HepG2 (cell line): ENCODE results near the gene NFIL3. TPM values are rescaled to one million over a fixed set of nuclear protein-coding genes. Genes with fewer than 3 reads are reported as not detected.

Experiments
- ATF7 ChIP-seq, 2 experiments: fragments of 450-650 bp in 1 of 2; sonication (generic) in 1 of 2; formaldehyde crosslinking in 1 of 2; IDR thresholded peaks; 2 replicates each; pipeline versions ENCODE4 v1.4.0 to v1.6.1; 2016 to 2020; ENCODE audit warnings: antibody characterized with exemption in 1 of 2, mild to moderate bottlenecking in 1 of 2, missing genetic modification reagents in 1 of 2
- BORCS8-MEF2B ChIP-seq: sonication (generic); formaldehyde crosslinking; IDR thresholded peaks from 2 replicates; pipeline ENCODE4 v1.8.0; 2022; ENCODE audit warnings: mild to moderate bottlenecking, missing genetic modification reagents
- DMAP1 ChIP-seq: IDR thresholded peaks from 2 replicates; pipeline ENCODE4 v1.6.1; 2016
- FOXA3 ChIP-seq: IDR thresholded peaks from 2 replicates; pipeline ENCODE4 v1.6.1; 2016; ENCODE audit warnings: missing genetic modification reagents, missing compliant biosample characterization
- GMEB2 ChIP-seq: IDR thresholded peaks from 2 replicates; pipeline ENCODE4 v1.6.1; 2016; ENCODE audit warnings: missing biosample characterization, missing genetic modification reagents, low read depth
- HMGA1 ChIP-seq: sonication (generic); formaldehyde crosslinking; conservative IDR thresholded peaks from 2 replicates; pipeline ENCODE4 v1.4.0; 2020; ENCODE audit warnings: missing genetic modification reagents
- PITX1 ChIP-seq: sonication (generic); formaldehyde crosslinking; IDR thresholded peaks from 2 replicates; pipeline ENCODE4 v1.5.1; 2020; ENCODE audit warnings: mild to moderate bottlenecking, missing genetic modification reagents
- SETDB1 ChIP-seq: sonication (generic); formaldehyde crosslinking; IDR thresholded peaks from 2 replicates; pipeline ENCODE4 v1.5.1; 2020; ENCODE audit warnings: missing genetic modification reagents, mild to moderate bottlenecking, borderline replicate concordance
- SKI ChIP-seq: fragments of 450-650 bp; IDR thresholded peaks from one replicate; pipeline ENCODE4 v1.6.1; 2018; ENCODE audit warnings: mild to moderate bottlenecking; ENCODE audit not compliant: partially characterized antibody
- ZBTB20 ChIP-seq: sonication (generic); formaldehyde crosslinking; IDR thresholded peaks from 2 replicates; pipeline ENCODE4 v1.8.1; 2023; ENCODE audit warnings: missing genetic modification reagents, low read depth, mild to moderate bottlenecking, borderline replicate concordance
- ZC3H4 ChIP-seq: sonication (generic); formaldehyde crosslinking; IDR thresholded peaks from 2 replicates; pipeline ENCODE4 v1.4.0; 2020; ENCODE audit warnings: missing genetic modification reagents, borderline replicate concordance
- ZFP41 ChIP-seq: sonication (generic); formaldehyde crosslinking; IDR thresholded peaks from 2 replicates; pipeline ENCODE4 v1.4.0; 2020; ENCODE audit warnings: mild to moderate bottlenecking, missing genetic modification reagents, borderline replicate concordance
- ZHX2 ChIP-seq, 2 experiments: sonication (generic) in 1 of 2; formaldehyde crosslinking in 1 of 2; IDR thresholded peaks; 2 replicates each; pipeline versions ENCODE4 v1.6.1 to v1.9.0; 2014 to 2022; ENCODE audit warnings: antibody characterized with exemption in 1 of 2, borderline replicate concordance in 1 of 2, inconsistent platforms in 1 of 2, low read depth in 1 of 2, missing genetic modification reagents in 1 of 2
- ZNF101 ChIP-seq: sonication (generic); formaldehyde crosslinking; IDR thresholded peaks from 2 replicates; pipeline ENCODE4 v1.4.0; 2020; ENCODE audit warnings: mild to moderate bottlenecking, low read depth, missing genetic modification reagents, borderline replicate concordance
- ZNF709 ChIP-seq: sonication (generic); formaldehyde crosslinking; IDR thresholded peaks from 2 replicates; pipeline ENCODE4 v1.5.0; 2020; ENCODE audit warnings: mild to moderate bottlenecking, missing genetic modification reagents
- ZNF713 ChIP-seq: sonication (generic); formaldehyde crosslinking; IDR thresholded peaks from 2 replicates; pipeline ENCODE4 v1.4.0; 2020; ENCODE audit warnings: mild to moderate bottlenecking, missing genetic modification reagents
- ZNF749 ChIP-seq: sonication (generic); formaldehyde crosslinking; IDR thresholded peaks from 2 replicates; pipeline ENCODE4 v1.8.0; 2022; ENCODE audit warnings: mild to moderate bottlenecking, missing genetic modification reagents, moderate library complexity, borderline replicate concordance
- ZNF781 ChIP-seq: sonication (generic); formaldehyde crosslinking; IDR thresholded peaks from 2 replicates; pipeline ENCODE4 v1.5.1; 2020; ENCODE audit warnings: borderline replicate concordance, mild to moderate bottlenecking, missing genetic modification reagents; ENCODE audit errors: not compliant biosample characterization
- polyA plus RNA-seq, 8 experiments: library from polyadenylated mRNA; depleted of rRNA in 3 of 8; stranded (reverse) in 7 of 8; unstranded in 1 of 8; fragments of >200 nt; fragmentation: Illumina TruSeq in 4 of 8; extraction: Trizol in 4 of 8; gene quantifications; 2 replicates each; pipeline versions ENCODE4 v1.2.1 to v1.2.3, GENCODE V29; 2011 to 2016; ENCODE audit warnings: low read depth in 4 of 8, missing spikeins in 1 of 8, mixed read lengths in 1 of 8; ENCODE audit not compliant: insufficient read depth in 1 of 8
- total RNA-seq, 5 experiments: library from RNA; depleted of rRNA; stranded (reverse); fragments of >200 nt; fragmentation: Illumina TruSeq; extraction: Trizol; gene quantifications; 2 replicates each; pipeline ENCODE4 v1.2.3, GENCODE V29; 2016; ENCODE audit warnings: low read depth in 1 of 5
- TF ChIP-seq, protein P1 (sequence below): sonication (generic); formaldehyde crosslinking; IDR thresholded peaks from 2 replicates; pipeline ENCODE4 v1.5.0; 2020; ENCODE audit warnings: mild to moderate bottlenecking, missing genetic modification reagents, moderate library complexity

The NFIL3 gene
- total and polyA plus RNA-seq, 2 of the 13 experiments (the other 11 are each of a cell fraction or from before 2014, with no cell fraction given) = 46.6 to 54.2 TPM

DNA sequence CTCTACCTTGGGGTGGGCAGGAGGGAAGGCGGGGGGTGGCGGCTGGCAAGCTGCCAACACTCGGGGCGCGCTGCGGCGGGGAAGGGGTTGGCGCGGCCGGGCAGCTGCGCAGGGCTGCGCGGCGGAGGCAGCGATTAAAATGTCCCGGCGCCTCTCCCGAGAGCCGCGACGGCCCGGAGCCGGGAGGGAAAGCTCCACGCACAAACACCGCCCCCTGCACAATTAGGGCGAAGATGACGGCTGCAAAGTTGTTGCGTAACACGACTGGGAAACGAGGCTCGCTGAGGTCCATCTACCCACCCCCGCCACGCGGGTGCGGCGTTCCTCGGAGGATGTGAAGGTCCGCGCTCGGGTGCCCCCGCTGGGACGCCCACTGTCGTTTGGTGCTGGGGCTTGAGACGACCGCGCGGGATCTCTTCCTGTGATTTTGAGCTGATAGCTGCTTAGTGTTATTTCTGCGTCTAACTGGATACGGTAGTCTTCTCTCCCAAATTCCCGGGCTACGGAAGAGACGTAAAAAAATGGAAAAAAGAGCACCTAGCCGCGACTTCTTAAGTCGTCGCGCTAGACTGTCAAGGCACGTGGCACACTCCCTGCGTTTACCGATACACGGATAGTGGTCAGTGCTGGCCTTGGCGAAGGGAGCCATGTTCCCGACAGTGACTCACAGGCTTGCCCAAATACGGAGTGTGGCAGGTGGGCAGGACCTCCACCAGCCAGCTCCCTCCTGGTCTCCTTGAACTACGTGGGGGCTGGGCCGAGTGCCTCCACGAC, 958 bp upstream of the NFIL3 start (continued):
- TF ChIP-seq HMGA1 (CRISPR knock-in tag) = no peak
- TF ChIP-seq DMAP1 = peak; percentile 75; the same call in 1 of the 2 replicates
- no peak; the same call in 1 of the 2 replicates for TF ChIP-seq BORCS8-MEF2B
- peak; percentile 64 for TF ChIP-seq ZNF781 (CRISPR knock-in tag)
- no peak; the same call in 1 of the 2 replicates for TF ChIP-seq FOXA3 (CRISPR knock-in tag)
- peak; percentile 51; the same call in 1 of the 2 replicates for TF ChIP-seq PITX1 (CRISPR knock-in tag)
- TF ChIP-seq SETDB1 (CRISPR knock-in tag) = no peak
- TF ChIP-seq ZFP41 (CRISPR knock-in tag) = no peak
- no peak for TF ChIP-seq GMEB2 (CRISPR knock-in tag)
- peak; percentile 96; the same call in 1 of the 2 replicates for TF ChIP-seq ZC3H4 (CRISPR knock-in tag)
- TF ChIP-seq ATF7 (IDR thresholded peaks at IDR 0.05) = no peak
- no peak for TF ChIP-seq ATF7 (CRISPR knock-in tag; IDR thresholded peaks at IDR 0.05)
- TF ChIP-seq, protein P1, sequence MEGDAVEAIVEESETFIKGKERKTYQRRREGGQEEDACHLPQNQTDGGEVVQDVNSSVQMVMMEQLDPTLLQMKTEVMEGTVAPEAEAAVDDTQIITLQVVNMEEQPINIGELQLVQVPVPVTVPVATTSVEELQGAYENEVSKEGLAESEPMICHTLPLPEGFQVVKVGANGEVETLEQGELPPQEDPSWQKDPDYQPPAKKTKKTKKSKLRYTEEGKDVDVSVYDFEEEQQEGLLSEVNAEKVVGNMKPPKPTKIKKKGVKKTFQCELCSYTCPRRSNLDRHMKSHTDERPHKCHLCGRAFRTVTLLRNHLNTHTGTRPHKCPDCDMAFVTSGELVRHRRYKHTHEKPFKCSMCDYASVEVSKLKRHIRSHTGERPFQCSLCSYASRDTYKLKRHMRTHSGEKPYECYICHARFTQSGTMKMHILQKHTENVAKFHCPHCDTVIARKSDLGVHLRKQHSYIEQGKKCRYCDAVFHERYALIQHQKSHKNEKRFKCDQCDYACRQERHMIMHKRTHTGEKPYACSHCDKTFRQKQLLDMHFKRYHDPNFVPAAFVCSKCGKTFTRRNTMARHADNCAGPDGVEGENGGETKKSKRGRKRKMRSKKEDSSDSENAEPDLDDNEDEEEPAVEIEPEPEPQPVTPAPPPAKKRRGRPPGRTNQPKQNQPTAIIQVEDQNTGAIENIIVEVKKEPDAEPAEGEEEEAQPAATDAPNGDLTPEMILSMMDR (CRISPR knock-in tag) = peak; percentile 51; the same call in 1 of the 2 replicates
- no peak for TF ChIP-seq ZNF713 (CRISPR knock-in tag)
- TF ChIP-seq ZHX2 (IDR thresholded peaks at IDR 0.05; ENCODE audit: low read depth) = no peak
- no peak for TF ChIP-seq ZHX2 (CRISPR knock-in tag; IDR thresholded peaks at IDR 0.05; ENCODE audit: borderline replicate concordance)
- no peak for TF ChIP-seq ZNF101 (CRISPR knock-in tag)
- TF ChIP-seq ZNF709 = peak; percentile 68
- TF ChIP-seq ZBTB20 (CRISPR knock-in tag) = peak; percentile 24; the same call in 1 of the 2 replicates
- TF ChIP-seq ZNF749 (CRISPR knock-in tag) = no peak
- TF ChIP-seq SKI = peak; percentile 13
